GM12878 (cell line): ENCODE results near the gene HOXB2. TPM values are rescaled to one million over a fixed set of nuclear protein-coding genes. Genes with fewer than 3 reads are reported as not detected.

Experiments used
- HCFC1 ChIP-seq: fragments of 150-350 bp; IDR thresholded peaks from 2 replicates; pipeline ENCODE4 v1.6.1; 2014; ENCODE audit warnings: low read length
- IKZF2 ChIP-seq, 2 experiments: fragments of 450-650 bp; IDR thresholded peaks; 2 replicates each; pipeline ENCODE4 v1.6.1; 2017; ENCODE audit warnings: mild to moderate bottlenecking in 2 of 2, moderate library complexity in 2 of 2
- NFYA ChIP-seq: IDR thresholded peaks from 2 replicates; pipeline ENCODE4 v1.6.1; 2011; ENCODE audit warnings: low read depth, mild to moderate bottlenecking, low read length, improper control_type of control experiment, borderline replicate concordance
- PAX8 ChIP-seq: fragments of 450-650 bp; IDR thresholded peaks from 2 replicates; pipeline ENCODE4 v1.6.1; 2017; ENCODE audit warnings: mild to moderate bottlenecking, moderate library complexity
- RAD21 ChIP-seq: IDR thresholded peaks from 2 replicates; pipeline ENCODE4 v1.6.1; 2011; ENCODE audit warnings: mild to moderate bottlenecking, low read depth, low read length, moderate library complexity; ENCODE audit not compliant: insufficient read depth
- RB1 ChIP-seq: fragments of 450-650 bp; formaldehyde crosslinking; IDR thresholded peaks from 2 replicates; pipeline ENCODE4 v1.6.1; 2017; ENCODE audit warnings: mild to moderate bottlenecking, borderline replicate concordance
- RUNX3 ChIP-seq: IDR thresholded peaks from 2 replicates; pipeline ENCODE4 v1.6.1; 2012; ENCODE audit warnings: low read length, inconsistent platforms
- SMAD1 ChIP-seq: fragments of 450-650 bp; IDR thresholded peaks from 2 replicates; pipeline ENCODE4 v1.6.1; 2018; ENCODE audit warnings: mild to moderate bottlenecking, low read depth; ENCODE audit not compliant: partially characterized antibody
- SMAD5 ChIP-seq: IDR thresholded peaks from 2 replicates; pipeline ENCODE4 v1.6.1; 2016; ENCODE audit warnings: antibody characterized with exemption, low read depth
- TCF3 ChIP-seq: IDR thresholded peaks from 2 replicates; pipeline ENCODE4 v1.6.1; 2012; ENCODE audit warnings: low read depth, mild to moderate bottlenecking, low read length, borderline replicate concordance; ENCODE audit not compliant: insufficient read depth
- ZNF24 ChIP-seq: fragments of 450-650 bp; IDR thresholded peaks from 2 replicates; pipeline ENCODE4 v1.6.1; 2017; ENCODE audit warnings: antibody characterized with exemption, mild to moderate bottlenecking
- polyA plus RNA-seq, 11 experiments: library from polyadenylated mRNA; depleted of rRNA in 4 of 11; unstranded in 6 of 11; stranded (reverse) in 5 of 11; fragments of >200 nt; fragmentation: Nextera tagmentation in 4 of 11; fragmentation: Illumina TruSeq in 1 of 11; extraction: Ambion mirVana in 4 of 11; extraction: Trizol in 1 of 11; gene quantifications; 1 replicate in 1 of 11; 2 replicates in 10 of 11; pipeline versions ENCODE4 v1.2.1 to v1.2.3, GENCODE V29; 2011 to 2016; ENCODE audit warnings: inconsistent platforms in 2 of 11, missing spikeins in 2 of 11, low read depth in 1 of 11
- total RNA-seq, 4 experiments: library from RNA; depleted of rRNA in 3 of 4; stranded (reverse); fragments of >200 nt in 3 of 4; fragmentation: Illumina TruSeq in 1 of 4; extraction: Trizol in 1 of 4; gene quantifications; 2 replicates each; pipeline versions ENCODE4 v1.2.1 to v1.2.3, GENCODE V29; 2013 to 2021
- TF ChIP-seq, protein P1 (sequence below): fragments of 450-650 bp; IDR thresholded peaks from 2 replicates; pipeline ENCODE4 v1.6.1; 2017; ENCODE audit warnings: mild to moderate bottlenecking, moderate library complexity
- TF ChIP-seq, protein P2 (sequence below): IDR thresholded peaks from 2 replicates; pipeline ENCODE4 v1.6.1; 2012; ENCODE audit warnings: improper control_type of control experiment, low read depth, low read length; ENCODE audit not compliant: insufficient replicate concordance
- TF ChIP-seq, protein P3 (sequence below): fragments of 450-650 bp; IDR thresholded peaks from 2 replicates; pipeline ENCODE4 v1.6.1; 2014; ENCODE audit warnings: mild to moderate bottlenecking
- TF ChIP-seq, protein P4 (sequence below): fragments of 450-650 bp; formaldehyde crosslinking; IDR thresholded peaks from 2 replicates; pipeline ENCODE4 v1.4.0; 2022; ENCODE audit warnings: mild to moderate bottlenecking, moderate library complexity

Gene HOXB2
- total and polyA plus RNA-seq, 10 of the 15 experiments (the other 5 are each of a cell fraction or from before 2014, with no cell fraction given), result 0.16 to 8.8 (median 2.3) TPM

DNA sequence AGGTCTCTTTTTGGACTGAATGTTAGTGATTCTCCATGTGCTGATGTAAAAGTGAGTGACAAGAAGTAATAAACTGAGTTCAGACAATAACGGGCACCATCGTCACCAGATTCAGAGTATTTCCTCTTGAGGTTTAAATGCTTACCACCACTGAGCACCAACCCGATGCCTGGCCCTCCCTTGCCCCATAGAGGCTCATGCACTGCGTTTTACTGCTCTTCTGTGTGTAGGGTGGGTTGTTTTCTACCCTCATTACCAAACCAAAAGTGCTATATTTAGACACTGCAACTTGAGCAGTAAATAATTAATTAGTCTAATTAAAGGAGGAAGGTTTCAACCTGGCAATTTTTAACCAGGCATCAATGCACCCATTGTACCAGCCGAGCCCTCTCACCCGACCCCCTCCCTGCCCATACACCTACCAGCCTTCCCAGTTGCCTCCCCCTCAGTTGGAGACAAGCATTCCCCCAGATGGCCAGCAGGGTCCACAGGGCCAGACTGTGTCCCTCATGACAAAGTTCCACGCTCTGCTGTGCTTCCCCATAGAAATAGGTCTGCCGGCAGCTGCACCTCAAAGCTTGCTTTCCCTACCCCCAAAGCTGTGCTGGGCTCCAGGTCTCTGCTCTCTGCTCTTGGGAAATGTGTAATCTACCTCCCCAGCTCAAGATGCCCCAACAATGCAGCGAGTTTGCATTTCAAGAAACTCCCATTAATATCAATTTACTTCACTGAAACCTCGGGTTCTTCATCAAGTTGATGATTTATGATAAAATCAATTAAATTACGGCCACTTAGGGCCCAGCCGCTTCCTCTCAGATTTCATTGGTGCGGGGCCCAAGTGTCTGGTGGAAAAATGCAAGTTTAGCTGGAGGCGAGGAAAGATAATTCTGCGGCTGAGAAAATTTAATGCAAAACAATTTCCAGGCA lies 17.2 kb upstream of the HOXB2 start (continued):
- TF ChIP-seq IKZF2 (IDR thresholded peaks at IDR 0.05) (peak; percentile 63 to 67; a peak in 3 of 4 replicates), RAD21 (no peak), RB1 (no peak), PAX8 (no peak), RUNX3 (no peak), SMAD1 (no peak), SMAD5 (no peak), HCFC1 (no peak), TCF3 (no peak), ZNF24 (no peak), NFYA (no peak)
- TF ChIP-seq, protein P1, sequence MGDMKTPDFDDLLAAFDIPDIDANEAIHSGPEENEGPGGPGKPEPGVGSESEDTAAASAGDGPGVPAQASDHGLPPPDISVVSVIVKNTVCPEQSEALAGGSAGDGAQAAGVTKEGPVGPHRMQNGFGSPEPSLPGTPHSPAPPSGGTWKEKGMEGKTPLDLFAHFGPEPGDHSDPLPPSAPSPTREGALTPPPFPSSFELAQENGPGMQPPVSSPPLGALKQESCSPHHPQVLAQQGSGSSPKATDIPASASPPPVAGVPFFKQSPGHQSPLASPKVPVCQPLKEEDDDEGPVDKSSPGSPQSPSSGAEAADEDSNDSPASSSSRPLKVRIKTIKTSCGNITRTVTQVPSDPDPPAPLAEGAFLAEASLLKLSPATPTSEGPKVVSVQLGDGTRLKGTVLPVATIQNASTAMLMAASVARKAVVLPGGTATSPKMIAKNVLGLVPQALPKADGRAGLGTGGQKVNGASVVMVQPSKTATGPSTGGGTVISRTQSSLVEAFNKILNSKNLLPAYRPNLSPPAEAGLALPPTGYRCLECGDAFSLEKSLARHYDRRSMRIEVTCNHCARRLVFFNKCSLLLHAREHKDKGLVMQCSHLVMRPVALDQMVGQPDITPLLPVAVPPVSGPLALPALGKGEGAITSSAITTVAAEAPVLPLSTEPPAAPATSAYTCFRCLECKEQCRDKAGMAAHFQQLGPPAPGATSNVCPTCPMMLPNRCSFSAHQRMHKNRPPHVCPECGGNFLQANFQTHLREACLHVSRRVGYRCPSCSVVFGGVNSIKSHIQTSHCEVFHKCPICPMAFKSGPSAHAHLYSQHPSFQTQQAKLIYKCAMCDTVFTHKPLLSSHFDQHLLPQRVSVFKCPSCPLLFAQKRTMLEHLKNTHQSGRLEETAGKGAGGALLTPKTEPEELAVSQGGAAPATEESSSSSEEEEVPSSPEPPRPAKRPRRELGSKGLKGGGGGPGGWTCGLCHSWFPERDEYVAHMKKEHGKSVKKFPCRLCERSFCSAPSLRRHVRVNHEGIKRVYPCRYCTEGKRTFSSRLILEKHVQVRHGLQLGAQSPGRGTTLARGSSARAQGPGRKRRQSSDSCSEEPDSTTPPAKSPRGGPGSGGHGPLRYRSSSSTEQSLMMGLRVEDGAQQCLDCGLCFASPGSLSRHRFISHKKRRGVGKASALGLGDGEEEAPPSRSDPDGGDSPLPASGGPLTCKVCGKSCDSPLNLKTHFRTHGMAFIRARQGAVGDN, result no peak; the same call in 1 of the 2 replicates
- TF ChIP-seq, protein P2, sequence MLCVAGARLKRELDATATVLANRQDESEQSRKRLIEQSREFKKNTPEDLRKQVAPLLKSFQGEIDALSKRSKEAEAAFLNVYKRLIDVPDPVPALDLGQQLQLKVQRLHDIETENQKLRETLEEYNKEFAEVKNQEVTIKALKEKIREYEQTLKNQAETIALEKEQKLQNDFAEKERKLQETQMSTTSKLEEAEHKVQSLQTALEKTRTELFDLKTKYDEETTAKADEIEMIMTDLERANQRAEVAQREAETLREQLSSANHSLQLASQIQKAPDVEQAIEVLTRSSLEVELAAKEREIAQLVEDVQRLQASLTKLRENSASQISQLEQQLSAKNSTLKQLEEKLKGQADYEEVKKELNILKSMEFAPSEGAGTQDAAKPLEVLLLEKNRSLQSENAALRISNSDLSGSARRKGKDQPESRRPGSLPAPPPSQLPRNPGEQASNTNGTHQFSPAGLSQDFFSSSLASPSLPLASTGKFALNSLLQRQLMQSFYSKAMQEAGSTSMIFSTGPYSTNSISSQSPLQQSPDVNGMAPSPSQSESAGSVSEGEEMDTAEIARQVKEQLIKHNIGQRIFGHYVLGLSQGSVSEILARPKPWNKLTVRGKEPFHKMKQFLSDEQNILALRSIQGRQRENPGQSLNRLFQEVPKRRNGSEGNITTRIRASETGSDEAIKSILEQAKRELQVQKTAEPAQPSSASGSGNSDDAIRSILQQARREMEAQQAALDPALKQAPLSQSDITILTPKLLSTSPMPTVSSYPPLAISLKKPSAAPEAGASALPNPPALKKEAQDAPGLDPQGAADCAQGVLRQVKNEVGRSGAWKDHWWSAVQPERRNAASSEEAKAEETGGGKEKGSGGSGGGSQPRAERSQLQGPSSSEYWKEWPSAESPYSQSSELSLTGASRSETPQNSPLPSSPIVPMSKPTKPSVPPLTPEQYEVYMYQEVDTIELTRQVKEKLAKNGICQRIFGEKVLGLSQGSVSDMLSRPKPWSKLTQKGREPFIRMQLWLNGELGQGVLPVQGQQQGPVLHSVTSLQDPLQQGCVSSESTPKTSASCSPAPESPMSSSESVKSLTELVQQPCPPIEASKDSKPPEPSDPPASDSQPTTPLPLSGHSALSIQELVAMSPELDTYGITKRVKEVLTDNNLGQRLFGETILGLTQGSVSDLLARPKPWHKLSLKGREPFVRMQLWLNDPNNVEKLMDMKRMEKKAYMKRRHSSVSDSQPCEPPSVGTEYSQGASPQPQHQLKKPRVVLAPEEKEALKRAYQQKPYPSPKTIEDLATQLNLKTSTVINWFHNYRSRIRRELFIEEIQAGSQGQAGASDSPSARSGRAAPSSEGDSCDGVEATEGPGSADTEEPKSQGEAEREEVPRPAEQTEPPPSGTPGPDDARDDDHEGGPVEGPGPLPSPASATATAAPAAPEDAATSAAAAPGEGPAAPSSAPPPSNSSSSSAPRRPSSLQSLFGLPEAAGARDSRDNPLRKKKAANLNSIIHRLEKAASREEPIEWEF, result no peak
- TF ChIP-seq, protein P3, sequence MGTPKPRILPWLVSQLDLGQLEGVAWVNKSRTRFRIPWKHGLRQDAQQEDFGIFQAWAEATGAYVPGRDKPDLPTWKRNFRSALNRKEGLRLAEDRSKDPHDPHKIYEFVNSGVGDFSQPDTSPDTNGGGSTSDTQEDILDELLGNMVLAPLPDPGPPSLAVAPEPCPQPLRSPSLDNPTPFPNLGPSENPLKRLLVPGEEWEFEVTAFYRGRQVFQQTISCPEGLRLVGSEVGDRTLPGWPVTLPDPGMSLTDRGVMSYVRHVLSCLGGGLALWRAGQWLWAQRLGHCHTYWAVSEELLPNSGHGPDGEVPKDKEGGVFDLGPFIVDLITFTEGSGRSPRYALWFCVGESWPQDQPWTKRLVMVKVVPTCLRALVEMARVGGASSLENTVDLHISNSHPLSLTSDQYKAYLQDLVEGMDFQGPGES, result no peak
- TF ChIP-seq, protein P4, sequence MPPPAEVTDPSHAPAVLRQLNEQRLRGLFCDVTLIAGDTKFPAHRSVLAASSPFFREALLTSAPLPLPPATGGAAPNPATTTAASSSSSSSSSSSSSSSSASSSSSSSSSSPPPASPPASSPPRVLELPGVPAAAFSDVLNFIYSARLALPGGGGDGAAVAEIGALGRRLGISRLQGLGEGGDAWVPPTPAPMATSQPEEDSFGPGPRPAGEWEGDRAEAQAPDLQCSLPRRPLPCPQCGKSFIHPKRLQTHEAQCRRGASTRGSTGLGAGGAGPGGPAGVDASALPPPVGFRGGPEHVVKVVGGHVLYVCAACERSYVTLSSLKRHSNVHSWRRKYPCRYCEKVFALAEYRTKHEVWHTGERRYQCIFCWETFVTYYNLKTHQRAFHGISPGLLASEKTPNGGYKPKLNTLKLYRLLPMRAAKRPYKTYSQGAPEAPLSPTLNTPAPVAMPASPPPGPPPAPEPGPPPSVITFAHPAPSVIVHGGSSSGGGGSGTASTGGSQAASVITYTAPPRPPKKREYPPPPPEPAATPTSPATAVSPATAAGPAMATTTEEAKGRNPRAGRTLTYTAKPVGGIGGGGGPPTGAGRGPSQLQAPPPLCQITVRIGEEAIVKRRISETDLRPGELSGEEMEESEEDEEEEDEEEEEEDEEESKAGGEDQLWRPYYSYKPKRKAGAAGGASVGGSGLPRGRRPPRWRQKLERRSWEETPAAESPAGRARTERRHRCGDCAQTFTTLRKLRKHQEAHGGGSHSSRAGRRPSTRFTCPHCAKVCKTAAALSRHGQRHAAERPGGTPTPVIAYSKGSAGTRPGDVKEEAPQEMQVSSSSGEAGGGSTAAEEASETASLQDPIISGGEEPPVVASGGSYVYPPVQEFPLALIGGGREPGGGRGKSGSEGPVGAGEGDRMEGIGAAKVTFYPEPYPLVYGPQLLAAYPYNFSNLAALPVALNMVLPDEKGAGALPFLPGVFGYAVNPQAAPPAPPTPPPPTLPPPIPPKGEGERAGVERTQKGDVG (CRISPR knock-in tag), result no peak
